ENCODE results near the gene TAS1R1.

TAS1R1 gene

GRCh38 chr1:6554907-6555778, at the start of gene TAS1R1:
Gene TAS1R1, plus strand, starts transcription at chr1:6555307. Its CDS starts 67 bp downstream, at chr1:6555374.
- H3K27ac ChIP-seq, result peak within 1 kb of the TSS; percentile 9
- H3K27me3 ChIP-seq (ENCODE audit: control insufficient read depth, insufficient read depth, low read length), result no peaks in the 10 kb centered on the region
- peak within 1 kb of the TSS; percentile 89 for H3K4me3 ChIP-seq (ENCODE audit: low read depth, low read length)
- H3K36me3 ChIP-seq (ENCODE audit: control insufficient read depth, insufficient read depth, low read length), result no peaks in the 10 kb centered on the region
- H3K9ac ChIP-seq, result peak within 1 kb of the TSS; percentile 28
- no peaks in the 10 kb centered on the region for H3K4me1 ChIP-seq
- H2AFZ ChIP-seq, result peak within 1 kb of the TSS; percentile 92
- H3K79me2 ChIP-seq, result peaks cover 3% of the 10 kb centered on the region
- H3K4me2 ChIP-seq (ENCODE audit: low read length), result peak within 1 kb of the TSS; percentile 97
- no peaks in the 10 kb centered on the region for H3K9me3 ChIP-seq (ENCODE audit: control insufficient read depth, low read length)
- no peak for TF ChIP-seq CTCF (IDR thresholded peaks at IDR 0.05)

GRCh38 chr1:6505367-6506209, 49.5 kb upstream of the TAS1R1 start:
- Histone ChIP-seq H3K4me2 (ENCODE audit: low read length) (no peak overlapping the region), H3K36me3 (ENCODE audit: control insufficient read depth, insufficient read depth, low read length) (no peaks in the 10 kb centered on the region), H3K4me1 (no peaks in the 10 kb centered on the region), H3K27me3 (ENCODE audit: control insufficient read depth, insufficient read depth, low read length) (no peaks in the 10 kb centered on the region), H3K9ac (no peak overlapping the region), H3K4me3 (ENCODE audit: low read depth, low read length) (no peak overlapping the region), H3K79me2 (no peaks in the 10 kb centered on the region), H2AFZ (no peak overlapping the region), H3K9me3 (ENCODE audit: control insufficient read depth, low read length) (no peaks in the 10 kb centered on the region), H3K27ac (no peak overlapping the region)
- TF ChIP-seq CTCF (IDR thresholded peaks at IDR 0.05), result no peak

GRCh38 chr1:6506210-6507036, 48.7 kb upstream of the TAS1R1 start:
- no peak overlapping the region for H3K9ac ChIP-seq
- TF ChIP-seq CTCF (IDR thresholded peaks at IDR 0.05), result no peak
- no peak overlapping the region for H2AFZ ChIP-seq
- no peaks in the 10 kb centered on the region for H3K79me2 ChIP-seq
- H3K27me3 ChIP-seq (ENCODE audit: control insufficient read depth, insufficient read depth, low read length), result no peaks in the 10 kb centered on the region
- H3K4me3 ChIP-seq (ENCODE audit: low read depth, low read length), result no peak overlapping the region
- no peak overlapping the region for H3K27ac ChIP-seq
- H3K4me1 ChIP-seq, result no peaks in the 10 kb centered on the region
- H3K36me3 ChIP-seq (ENCODE audit: control insufficient read depth, insufficient read depth, low read length), result no peaks in the 10 kb centered on the region
- H3K4me2 ChIP-seq (ENCODE audit: low read length), result no peak overlapping the region
- no peaks in the 10 kb centered on the region for H3K9me3 ChIP-seq (ENCODE audit: control insufficient read depth, low read length)

DNA sequence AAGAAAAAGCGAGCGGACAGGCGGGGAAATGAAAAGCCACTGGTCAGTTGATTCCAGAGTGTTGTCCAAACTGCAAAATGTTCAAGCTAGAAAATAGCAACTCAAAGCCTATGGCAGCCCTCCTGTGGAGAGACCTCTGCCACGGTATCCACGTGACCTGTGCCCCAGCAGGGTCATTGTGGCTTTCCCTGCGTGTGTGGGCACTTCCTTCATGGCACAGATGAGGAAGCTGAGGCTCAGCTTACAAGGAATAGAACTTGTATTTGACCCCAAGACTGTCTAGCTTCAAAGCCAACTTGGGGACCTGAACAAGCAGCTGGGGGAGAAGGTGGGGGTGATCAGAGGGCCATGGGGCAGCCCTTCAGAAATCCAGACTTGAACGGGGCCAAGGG, 48.1 kb upstream of the TAS1R1 start:
- Histone ChIP-seq H3K27ac (no peak overlapping the region), H3K36me3 (ENCODE audit: control insufficient read depth, insufficient read depth, low read length) (no peaks in the 10 kb centered on the region), H3K4me2 (ENCODE audit: low read length) (no peak overlapping the region), H2AFZ (no peak overlapping the region), H3K9me3 (ENCODE audit: control insufficient read depth, low read length) (no peaks in the 10 kb centered on the region), H3K4me3 (ENCODE audit: low read depth, low read length) (no peak overlapping the region), H3K27me3 (ENCODE audit: control insufficient read depth, insufficient read depth, low read length) (no peaks in the 10 kb centered on the region), H3K79me2 (no peaks in the 10 kb centered on the region), H3K4me1 (no peaks in the 10 kb centered on the region), H3K9ac (no peak overlapping the region)
- no peak for TF ChIP-seq CTCF (IDR thresholded peaks at IDR 0.05)

Measured in parathyroid adenoma (tissue), 2 donors.